ENCODE data around the gene LRRC23. TPM values are rescaled to one million over a fixed set of nuclear protein-coding genes. Genes with fewer than 3 reads are reported as not detected.

The LRRC23 gene
- total RNA-seq, 1 experiment from 2014 or later: 8.0 TPM

DNA sequence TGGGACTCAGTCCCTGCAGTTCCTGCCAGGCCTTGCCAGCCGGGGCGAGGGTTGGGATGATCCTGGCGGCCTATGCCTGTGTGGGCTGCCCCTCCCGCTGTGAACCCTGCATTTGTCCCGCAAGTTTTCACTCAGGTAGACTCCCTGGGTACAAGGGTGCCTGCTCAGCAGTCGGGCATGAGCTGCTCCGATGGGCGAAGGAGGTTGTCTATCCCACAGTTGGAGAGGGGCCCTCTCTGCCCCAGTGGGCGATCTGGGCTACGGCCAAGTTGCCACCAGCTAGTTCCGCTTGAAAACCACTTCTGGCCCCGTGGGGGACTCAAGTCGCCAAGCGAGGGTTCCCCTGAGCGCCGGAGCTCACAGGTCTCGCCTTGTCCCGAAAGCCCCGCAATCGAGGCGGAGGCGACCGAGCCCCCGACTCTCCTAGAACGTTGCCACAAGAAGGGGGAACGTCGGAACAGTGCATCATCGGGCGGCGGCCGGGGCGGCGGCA is 37.7 kb upstream of the LRRC23 start:
- ATAC-seq (peak; percentile 10), DNase-seq (ENCODE audit: low read depth, low spot score) (no peak)
- peaks cover 27 to 52% of the 10 kb centered on the region in 2 experiments; a peak in 3 of 4 replicates for H3K36me3 ChIP-seq (ENCODE audit: control insufficient read depth in 1 of 2, insufficient read depth in 2 of 2, low read length in 2 of 2)
- no peak overlapping the region for H2AFZ ChIP-seq (ENCODE audit: low read depth, low read length, poor library complexity, severe bottlenecking)
- no TSS peak for BruUV-seq (replicated peaks)
- H3K9me3 ChIP-seq (ENCODE audit: control insufficient read depth in 1 of 2, insufficient read depth in 1 of 2, low read depth in 1 of 2, low read length in 2 of 2): no peaks in the 10 kb centered on the region
- ChIA-PET POLR2A (interaction anchor here (0.6 to 10.9 kb wide), 17 partner anchors 14 to 1911 kb away, joined by 3 to 186 read pairs (median 7); partner anchors contain the start of genes C12orf57, CDCA3, COPS7A and MLF2), CTCF (no interaction called here), RAD21 (ENCODE audit: low non-redundant PET in 1 of 2, low total read pairs in 2 of 2, uncharacterized antibody in 2 of 2, unreplicated experiment in 2 of 2) (interaction anchor here in 1 of 2 experiments (0.6 kb wide), 1 partner anchor 291 kb away, joined by 4 read pairs; no protein-coding TSS in a partner anchor)
- peak overlapping the region; percentile 92 for H3K4me2 ChIP-seq (ENCODE audit: low read length)
- H3K27me3 ChIP-seq (ENCODE audit: insufficient read depth, low read length): no peaks in the 10 kb centered on the region
- H4K20me1 ChIP-seq (ENCODE audit: insufficient read depth): peaks cover 12% of the 10 kb centered on the region; the same call in 1 of the 2 replicates
- H3K4me1 ChIP-seq (ENCODE audit: control insufficient read depth in 1 of 2, insufficient read depth in 2 of 2, low read length in 2 of 2): peaks cover 33 to 54% of the 10 kb centered on the region in 2 experiments
- H3K4me3 ChIP-seq (replicated peaks in 1 of 2; ENCODE audit: low read depth in 1 of 2, low read length in 2 of 2): peak overlapping the region; percentile 97 to 99
- TF ChIP-seq RAD21 (IDR thresholded peaks at IDR 0.05; ENCODE audit: low read depth) (no peak), YY1 (IDR thresholded peaks at IDR 0.05; ENCODE audit: extremely low read depth, insufficient replicate concordance, low read depth, low read length) (no peak), CEBPB (IDR thresholded peaks at IDR 0.05; ENCODE audit: low read depth) (no peak), EZH2phosphoT487 (IDR thresholded peaks at IDR 0.05; ENCODE audit: borderline replicate concordance) (no peak), POLR2AphosphoS5 (IDR thresholded peaks at IDR 0.05; ENCODE audit: low read depth, low read length) (no peak), JUND (IDR thresholded peaks at IDR 0.05) (no peak), TCF7L2 (IDR thresholded peaks at IDR 0.05; ENCODE audit: borderline replicate concordance, extremely low read depth, insufficient read depth, insufficient read length) (no peak)
- TF ChIP-seq, protein P1, sequence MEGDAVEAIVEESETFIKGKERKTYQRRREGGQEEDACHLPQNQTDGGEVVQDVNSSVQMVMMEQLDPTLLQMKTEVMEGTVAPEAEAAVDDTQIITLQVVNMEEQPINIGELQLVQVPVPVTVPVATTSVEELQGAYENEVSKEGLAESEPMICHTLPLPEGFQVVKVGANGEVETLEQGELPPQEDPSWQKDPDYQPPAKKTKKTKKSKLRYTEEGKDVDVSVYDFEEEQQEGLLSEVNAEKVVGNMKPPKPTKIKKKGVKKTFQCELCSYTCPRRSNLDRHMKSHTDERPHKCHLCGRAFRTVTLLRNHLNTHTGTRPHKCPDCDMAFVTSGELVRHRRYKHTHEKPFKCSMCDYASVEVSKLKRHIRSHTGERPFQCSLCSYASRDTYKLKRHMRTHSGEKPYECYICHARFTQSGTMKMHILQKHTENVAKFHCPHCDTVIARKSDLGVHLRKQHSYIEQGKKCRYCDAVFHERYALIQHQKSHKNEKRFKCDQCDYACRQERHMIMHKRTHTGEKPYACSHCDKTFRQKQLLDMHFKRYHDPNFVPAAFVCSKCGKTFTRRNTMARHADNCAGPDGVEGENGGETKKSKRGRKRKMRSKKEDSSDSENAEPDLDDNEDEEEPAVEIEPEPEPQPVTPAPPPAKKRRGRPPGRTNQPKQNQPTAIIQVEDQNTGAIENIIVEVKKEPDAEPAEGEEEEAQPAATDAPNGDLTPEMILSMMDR (IDR thresholded peaks at IDR 0.05 in 2 of 3, conservative IDR thresholded peaks at IDR 0.05 in 1 of 3; ENCODE audit: borderline replicate concordance in 1 of 3, insufficient read depth in 1 of 3, low read depth in 2 of 3, low read length in 2 of 3): no peak
- peak overlapping the region; percentile 99 for H3K9ac ChIP-seq (ENCODE audit: low read length)
- H3K9me2 ChIP-seq (ENCODE audit: insufficient read depth): no peaks in the 10 kb centered on the region
- peak overlapping the region; percentile 52 for H3K27ac ChIP-seq (ENCODE audit: low read depth, low read length)
- intact Hi-C loops (cut with micrococcal nuclease): no loop called here
- H3K79me2 ChIP-seq (ENCODE audit: insufficient read depth, low read length): peaks cover 47% of the 10 kb centered on the region

Data from HCT116 (cell line).